Measurements from ENCODE around the gene ARMC12.

DNA sequence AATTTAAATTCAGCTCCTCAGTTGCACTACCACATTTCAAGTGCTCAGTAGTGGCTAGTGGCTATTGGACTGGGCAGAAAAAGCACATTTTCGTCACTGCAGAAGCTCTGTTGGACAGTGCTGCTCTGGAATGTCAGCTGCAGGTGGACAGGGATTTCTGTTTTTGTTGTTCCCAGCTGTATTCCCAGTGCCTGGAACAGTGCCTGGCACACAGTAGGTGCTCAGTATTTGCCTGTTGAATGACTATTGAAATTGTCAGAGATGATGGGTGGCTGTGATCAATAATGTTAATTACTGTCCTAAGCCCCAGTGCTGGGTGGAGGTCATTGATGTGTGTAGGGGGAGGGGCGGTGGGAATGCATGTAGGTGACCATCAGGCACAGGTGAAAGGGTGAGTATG is 49.4 kb downstream of the ARMC12 start:
- TF ChIP-seq CTCF (IDR thresholded peaks at IDR 0.05; ENCODE audit: low read length) = no peak
- no peak for TF ChIP-seq EZH2 (IDR thresholded peaks at IDR 0.05; ENCODE audit: borderline replicate concordance, low read length)
